Measurements from ENCODE around the gene TTLL10.

GRCh38 chr1:1228187-1228586 lies 54.5 kb downstream of the TTLL10 start:
- TF ChIP-seq CREB1 (CRISPR knock-in tag; IDR thresholded peaks at IDR 0.05; ENCODE audit: low read depth) (no peak), EZH2phosphoT487 (IDR thresholded peaks at IDR 0.05; ENCODE audit: unreplicated experiment) (no peak), EZH2 (IDR thresholded peaks at IDR 0.05; ENCODE audit: low read depth, unreplicated experiment) (no peak), POLR2AphosphoS5 (IDR thresholded peaks at IDR 0.05; ENCODE audit: low read depth) (no peak), REST (IDR thresholded peaks at IDR 0.05; ENCODE audit: unreplicated experiment) (no peak), JUNB (IDR thresholded peaks at IDR 0.05; ENCODE audit: unreplicated experiment) (no peak), NANOG (IDR thresholded peaks at IDR 0.05; ENCODE audit: borderline replicate concordance) (no peak), STAT1 (IDR thresholded peaks at IDR 0.05; ENCODE audit: unreplicated experiment) (no peak), ZNF114 (CRISPR knock-in tag; IDR thresholded peaks at IDR 0.05) (no peak), ZNF331 (CRISPR knock-in tag; IDR thresholded peaks at IDR 0.05; ENCODE audit: low read depth) (no peak)
- TF ChIP-seq, protein P1, sequence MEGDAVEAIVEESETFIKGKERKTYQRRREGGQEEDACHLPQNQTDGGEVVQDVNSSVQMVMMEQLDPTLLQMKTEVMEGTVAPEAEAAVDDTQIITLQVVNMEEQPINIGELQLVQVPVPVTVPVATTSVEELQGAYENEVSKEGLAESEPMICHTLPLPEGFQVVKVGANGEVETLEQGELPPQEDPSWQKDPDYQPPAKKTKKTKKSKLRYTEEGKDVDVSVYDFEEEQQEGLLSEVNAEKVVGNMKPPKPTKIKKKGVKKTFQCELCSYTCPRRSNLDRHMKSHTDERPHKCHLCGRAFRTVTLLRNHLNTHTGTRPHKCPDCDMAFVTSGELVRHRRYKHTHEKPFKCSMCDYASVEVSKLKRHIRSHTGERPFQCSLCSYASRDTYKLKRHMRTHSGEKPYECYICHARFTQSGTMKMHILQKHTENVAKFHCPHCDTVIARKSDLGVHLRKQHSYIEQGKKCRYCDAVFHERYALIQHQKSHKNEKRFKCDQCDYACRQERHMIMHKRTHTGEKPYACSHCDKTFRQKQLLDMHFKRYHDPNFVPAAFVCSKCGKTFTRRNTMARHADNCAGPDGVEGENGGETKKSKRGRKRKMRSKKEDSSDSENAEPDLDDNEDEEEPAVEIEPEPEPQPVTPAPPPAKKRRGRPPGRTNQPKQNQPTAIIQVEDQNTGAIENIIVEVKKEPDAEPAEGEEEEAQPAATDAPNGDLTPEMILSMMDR (conservative IDR thresholded peaks at IDR 0.05; ENCODE audit: low read depth in 2 of 2), result no peak
- TF ChIP-seq, protein P2, sequence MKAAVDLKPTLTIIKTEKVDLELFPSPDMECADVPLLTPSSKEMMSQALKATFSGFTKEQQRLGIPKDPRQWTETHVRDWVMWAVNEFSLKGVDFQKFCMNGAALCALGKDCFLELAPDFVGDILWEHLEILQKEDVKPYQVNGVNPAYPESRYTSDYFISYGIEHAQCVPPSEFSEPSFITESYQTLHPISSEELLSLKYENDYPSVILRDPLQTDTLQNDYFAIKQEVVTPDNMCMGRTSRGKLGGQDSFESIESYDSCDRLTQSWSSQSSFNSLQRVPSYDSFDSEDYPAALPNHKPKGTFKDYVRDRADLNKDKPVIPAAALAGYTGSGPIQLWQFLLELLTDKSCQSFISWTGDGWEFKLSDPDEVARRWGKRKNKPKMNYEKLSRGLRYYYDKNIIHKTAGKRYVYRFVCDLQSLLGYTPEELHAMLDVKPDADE (IDR thresholded peaks at IDR 0.05), result no peak

All from GM23338 (cell line).